ENCODE data around the gene KIAA1328. TPM values are rescaled to one million over a fixed set of nuclear protein-coding genes. Genes with fewer than 3 reads are reported as not detected.

KIAA1328 gene
- total RNA-seq, 4 donors from 2014 or later: 3.4 to 8.3 (median 6.6) TPM

DNA sequence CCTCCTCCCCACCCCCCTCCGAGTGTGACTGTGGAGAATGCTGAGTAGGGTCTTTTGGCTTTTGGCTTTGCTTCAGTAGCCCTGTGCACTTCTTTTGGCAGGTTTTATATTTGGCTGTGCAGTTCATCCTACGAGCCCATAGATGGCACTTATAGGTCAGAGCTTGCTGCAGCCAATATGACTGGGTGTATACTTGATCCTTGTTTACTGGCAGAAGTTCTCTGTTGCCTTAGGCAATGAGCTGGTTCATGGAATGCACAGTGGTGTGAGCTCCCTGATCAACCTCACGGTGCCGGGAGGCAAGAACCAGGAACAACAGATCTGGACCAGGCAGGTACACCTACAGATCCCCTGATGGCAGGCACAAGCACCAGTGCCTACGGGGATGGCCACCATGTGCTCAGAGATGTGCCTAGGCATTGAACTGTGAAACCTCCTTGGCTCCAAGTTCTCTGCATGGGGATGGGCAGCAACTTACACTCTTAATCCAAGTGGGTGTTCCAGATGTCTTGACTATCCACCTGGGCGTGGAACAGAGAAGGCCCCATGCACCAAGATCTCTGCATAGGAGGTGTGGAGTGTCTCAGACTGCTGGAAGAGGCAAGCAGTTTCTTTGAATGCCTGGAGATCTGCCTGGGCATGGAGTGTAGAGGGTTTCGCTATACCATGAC, 190.4 kb downstream of the KIAA1328 start:
- in situ Hi-C loops (cut with MboI; ENCODE audit: low sequenced_read_pairs in 4 of 4) (no loop called here), intact Hi-C loops (cut with DNase I; ENCODE audit: low total_unique reads) (no loop called here)
- DNase-seq: no peak
- H3K27me3 ChIP-seq: no peaks in the 10 kb centered on the region
- TF ChIP-seq, protein P1, sequence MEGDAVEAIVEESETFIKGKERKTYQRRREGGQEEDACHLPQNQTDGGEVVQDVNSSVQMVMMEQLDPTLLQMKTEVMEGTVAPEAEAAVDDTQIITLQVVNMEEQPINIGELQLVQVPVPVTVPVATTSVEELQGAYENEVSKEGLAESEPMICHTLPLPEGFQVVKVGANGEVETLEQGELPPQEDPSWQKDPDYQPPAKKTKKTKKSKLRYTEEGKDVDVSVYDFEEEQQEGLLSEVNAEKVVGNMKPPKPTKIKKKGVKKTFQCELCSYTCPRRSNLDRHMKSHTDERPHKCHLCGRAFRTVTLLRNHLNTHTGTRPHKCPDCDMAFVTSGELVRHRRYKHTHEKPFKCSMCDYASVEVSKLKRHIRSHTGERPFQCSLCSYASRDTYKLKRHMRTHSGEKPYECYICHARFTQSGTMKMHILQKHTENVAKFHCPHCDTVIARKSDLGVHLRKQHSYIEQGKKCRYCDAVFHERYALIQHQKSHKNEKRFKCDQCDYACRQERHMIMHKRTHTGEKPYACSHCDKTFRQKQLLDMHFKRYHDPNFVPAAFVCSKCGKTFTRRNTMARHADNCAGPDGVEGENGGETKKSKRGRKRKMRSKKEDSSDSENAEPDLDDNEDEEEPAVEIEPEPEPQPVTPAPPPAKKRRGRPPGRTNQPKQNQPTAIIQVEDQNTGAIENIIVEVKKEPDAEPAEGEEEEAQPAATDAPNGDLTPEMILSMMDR (IDR thresholded peaks at IDR 0.05 in 4 of 5, conservative IDR thresholded peaks at IDR 0.05 in 1 of 5): no peak
- TF ChIP-seq POLR2A (IDR thresholded peaks at IDR 0.05): no peak
- H3K36me3 ChIP-seq: no peaks in the 10 kb centered on the region
- H3K27ac ChIP-seq: no peak overlapping the region
- H3K9me3 ChIP-seq: no peaks in the 10 kb centered on the region
- H3K4me1 ChIP-seq: no peaks in the 10 kb centered on the region
- ATAC-seq: no peak
- no peak overlapping the region for H3K4me3 ChIP-seq

GRCh38 chr18:37033419-37033818, 204.5 kb downstream of the KIAA1328 start:
- Histone ChIP-seq H3K4me3 (no peak overlapping the region), H3K27me3 (no peaks in the 10 kb centered on the region), H3K9me3 (no peaks in the 10 kb centered on the region), H3K36me3 (no peaks in the 10 kb centered on the region), H3K27ac (no peak overlapping the region), H3K4me1 (no peaks in the 10 kb centered on the region)
- no peak for ATAC-seq
- no peak for TF ChIP-seq POLR2A (IDR thresholded peaks at IDR 0.05)
- TF ChIP-seq, protein P1 (IDR thresholded peaks at IDR 0.05 in 4 of 5, conservative IDR thresholded peaks at IDR 0.05 in 1 of 5): no peak
- DNase-seq: no peak
- in situ Hi-C loops (cut with MboI; ENCODE audit: low sequenced_read_pairs in 4 of 4): no loop called here
- intact Hi-C loops (cut with DNase I; ENCODE audit: low total_unique reads): no loop called here

DNA sequence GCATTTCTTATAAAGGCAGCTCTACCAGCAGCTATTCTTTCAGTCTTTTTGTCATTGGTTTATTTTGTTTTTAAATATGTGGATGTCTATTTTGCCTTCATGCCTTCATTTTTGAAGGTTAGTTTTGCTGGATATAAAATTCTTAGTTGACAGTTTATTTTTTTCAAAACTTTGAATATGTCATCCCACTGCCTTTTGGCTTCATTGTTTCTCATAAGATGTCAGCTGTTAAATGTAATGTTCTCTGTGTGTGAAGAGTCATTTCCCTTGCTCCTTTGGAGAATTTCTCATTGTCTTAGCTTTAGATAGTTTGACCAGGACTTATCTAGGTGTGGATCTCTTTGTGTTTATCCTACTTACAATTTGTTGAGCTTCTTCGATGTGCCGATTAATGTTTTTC, 213.5 kb downstream of the KIAA1328 start:
- TF ChIP-seq, protein P1 (IDR thresholded peaks at IDR 0.05 in 4 of 5, conservative IDR thresholded peaks at IDR 0.05 in 1 of 5): no peak
- no peak for TF ChIP-seq POLR2A (IDR thresholded peaks at IDR 0.05)
- DNase-seq: no peak
- ATAC-seq: no peak
- Histone ChIP-seq H3K9me3 (peaks cover 0 to 6% (median 0%) of the 10 kb centered on the region in 3 donors), H3K27me3 (no peaks in the 10 kb centered on the region), H3K36me3 (no peaks in the 10 kb centered on the region), H3K27ac (no peak overlapping the region), H3K4me3 (no peak overlapping the region), H3K4me1 (no peaks in the 10 kb centered on the region)
- intact Hi-C loops (cut with DNase I; ENCODE audit: low total_unique reads): no loop called here
- in situ Hi-C loops (cut with MboI; ENCODE audit: low sequenced_read_pairs in 4 of 4): no loop called here

DNA sequence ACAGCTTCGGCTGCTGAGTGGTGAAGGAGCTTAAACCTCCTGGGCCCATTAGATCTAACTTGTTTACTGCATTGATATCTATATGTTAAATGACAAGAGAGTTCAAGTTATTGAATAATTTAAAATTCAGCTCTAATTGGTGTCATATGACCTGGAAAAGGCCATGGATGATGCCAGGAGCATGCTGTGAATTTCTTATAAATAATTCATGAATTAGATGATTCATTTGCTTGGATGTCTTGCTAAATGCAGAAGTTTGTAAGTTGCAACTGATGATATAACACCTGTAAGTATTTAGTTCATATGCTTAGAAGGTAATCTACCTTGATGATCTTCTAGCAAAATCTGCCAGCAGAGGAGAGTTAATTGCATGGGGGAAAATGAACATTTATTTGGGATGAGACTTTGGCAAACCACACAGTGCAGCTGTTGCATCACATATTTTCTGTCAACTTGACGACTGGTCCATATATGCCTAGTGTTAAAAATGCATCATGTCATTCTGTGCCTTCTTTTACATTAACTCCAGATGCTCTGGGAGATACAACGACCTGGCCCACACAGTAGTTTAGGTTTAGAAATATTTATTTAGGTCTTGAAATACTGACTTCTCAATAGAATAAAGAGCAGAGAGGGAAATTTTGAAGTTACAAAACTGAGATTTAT, 226.3 kb downstream of the KIAA1328 start:
- Histone ChIP-seq H3K36me3 (no peaks in the 10 kb centered on the region), H3K4me3 (no peak overlapping the region), H3K27me3 (no peaks in the 10 kb centered on the region), H3K9me3 (no peaks in the 10 kb centered on the region), H3K4me1 (no peaks in the 10 kb centered on the region), H3K27ac (no peak overlapping the region)
- in situ Hi-C loops (cut with MboI; ENCODE audit: low sequenced_read_pairs in 4 of 4) (no loop called here), intact Hi-C loops (cut with DNase I; ENCODE audit: low total_unique reads) (no loop called here)
- TF ChIP-seq POLR2A (IDR thresholded peaks at IDR 0.05): no peak
- TF ChIP-seq, protein P1 (IDR thresholded peaks at IDR 0.05 in 4 of 5, conservative IDR thresholded peaks at IDR 0.05 in 1 of 5): no peak
- DNase-seq (no peak), ATAC-seq (no peak)
